ENCODE measurements around the gene PACRGL.

PACRGL gene

GRCh38 chr4:20672262-20672661, 28.0 kb upstream of the PACRGL start:
- ChIA-PET CTCF (interaction anchor here (0.6 kb wide), 2 partner anchors 359 to 1455 kb away, joined by 3 to 7 read pairs; no protein-coding TSS in a partner anchor), POLR2A (no interaction called here)
- TF ChIP-seq ARNT (IDR thresholded peaks at IDR 0.05) (no peak), ZNF384 (IDR thresholded peaks at IDR 0.05) (no peak), BHLHE40 (IDR thresholded peaks at IDR 0.05; ENCODE audit: borderline replicate concordance) (no peak), HDGF (IDR thresholded peaks at IDR 0.05; ENCODE audit: borderline replicate concordance) (no peak), NFRKB (IDR thresholded peaks at IDR 0.05) (no peak), CTBP1 (IDR thresholded peaks at IDR 0.05; ENCODE audit: borderline replicate concordance) (no peak), L3MBTL2 (conservative IDR thresholded peaks at IDR 0.05) (no peak)
- DNase-seq (ENCODE audit: extremely low spot score) = no peak

- ChIA-PET CTCF (no interaction called here), POLR2A (no interaction called here)
- DNase-seq (ENCODE audit: extremely low spot score) = no peak
- TF ChIP-seq BHLHE40 (IDR thresholded peaks at IDR 0.05; ENCODE audit: borderline replicate concordance) (no peak), NFRKB (IDR thresholded peaks at IDR 0.05) (no peak), SP1 (IDR thresholded peaks at IDR 0.05) (no peak), PKNOX1 (IDR thresholded peaks at IDR 0.05) (no peak), HDGF (IDR thresholded peaks at IDR 0.05; ENCODE audit: borderline replicate concordance) (no peak), FOXK2 (IDR thresholded peaks at IDR 0.05) (no peak), SUZ12 (IDR thresholded peaks at IDR 0.05) (no peak), L3MBTL2 (conservative IDR thresholded peaks at IDR 0.05) (no peak), ZNF384 (IDR thresholded peaks at IDR 0.05) (no peak), ARNT (IDR thresholded peaks at IDR 0.05) (no peak)
These were observed 24.5 kb upstream of the PACRGL start for GRCh38 chr4:20675786-20676185.

GRCh38 chr4:20676501-20677197, 23.6 kb upstream of the PACRGL start:
- ChIA-PET CTCF (no interaction called here), POLR2A (no interaction called here)
- no peak for DNase-seq (ENCODE audit: extremely low spot score)
- TF ChIP-seq BHLHE40 (IDR thresholded peaks at IDR 0.05; ENCODE audit: borderline replicate concordance) (no peak), PKNOX1 (IDR thresholded peaks at IDR 0.05) (peak; percentile 55), SUZ12 (IDR thresholded peaks at IDR 0.05) (no peak), HDGF (IDR thresholded peaks at IDR 0.05; ENCODE audit: borderline replicate concordance) (no peak), CTBP1 (IDR thresholded peaks at IDR 0.05; ENCODE audit: borderline replicate concordance) (no peak)

GRCh38 chr4:20678400-20678799, 21.9 kb upstream of the PACRGL start:
- TF ChIP-seq ARNT (IDR thresholded peaks at IDR 0.05) (no peak), NFRKB (IDR thresholded peaks at IDR 0.05) (no peak), TARDBP (IDR thresholded peaks at IDR 0.05) (no peak), CTBP1 (IDR thresholded peaks at IDR 0.05; ENCODE audit: borderline replicate concordance) (no peak), FOXK2 (IDR thresholded peaks at IDR 0.05) (no peak), BHLHE40 (IDR thresholded peaks at IDR 0.05; ENCODE audit: borderline replicate concordance) (no peak)
- ChIA-PET POLR2A (interaction anchor here (1.0 kb wide), 1 partner anchor 22 kb away, joined by 3 read pairs; the partner anchor contains the start of gene PACRGL), CTCF (no interaction called here)
- no peak for DNase-seq (ENCODE audit: extremely low spot score)

DNA sequence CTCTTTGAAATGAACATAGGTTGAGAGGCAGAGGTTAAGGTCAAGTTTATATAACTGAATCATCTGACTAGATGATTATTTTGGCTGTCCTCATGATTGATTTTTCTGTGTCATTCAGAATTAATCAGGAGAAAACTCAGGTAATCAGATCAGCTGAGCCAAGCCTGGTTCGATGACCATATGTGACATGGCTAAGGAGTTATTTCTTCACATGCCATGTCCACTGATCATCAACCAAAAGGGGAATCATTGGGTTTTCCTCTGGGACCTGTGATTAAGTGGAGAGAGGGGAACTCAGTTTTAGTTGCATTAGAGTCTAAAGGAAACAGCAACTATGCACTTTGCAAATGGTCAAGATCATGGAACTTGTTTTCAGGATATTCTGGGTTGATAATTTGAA, 20.3 kb upstream of the PACRGL start:
- ChIA-PET POLR2A (no interaction called here), CTCF (no interaction called here)
- no peak for TF ChIP-seq FOXA1 (IDR thresholded peaks at IDR 0.05)
- no peak for TF ChIP-seq ZNF384 (IDR thresholded peaks at IDR 0.05)
- TF ChIP-seq TARDBP (IDR thresholded peaks at IDR 0.05) = no peak
- TF ChIP-seq LEF1 (IDR thresholded peaks at IDR 0.05; ENCODE audit: borderline replicate concordance) = no peak
- no peak for DNase-seq (ENCODE audit: extremely low spot score)

GRCh38 chr4:20680736-20681135, 19.5 kb upstream of the PACRGL start:
- POLR2A ChIA-PET = no interaction called here
- CTCF ChIA-PET = no interaction called here
- no peak for TF ChIP-seq CTBP1 (IDR thresholded peaks at IDR 0.05; ENCODE audit: borderline replicate concordance)
- TF ChIP-seq FOXM1 (IDR thresholded peaks at IDR 0.05; ENCODE audit: borderline replicate concordance) = no peak
- no peak for TF ChIP-seq ZNF384 (IDR thresholded peaks at IDR 0.05)
- TF ChIP-seq ARNT (IDR thresholded peaks at IDR 0.05) = no peak
- TF ChIP-seq PKNOX1 (IDR thresholded peaks at IDR 0.05) = no peak
- TF ChIP-seq L3MBTL2 (conservative IDR thresholded peaks at IDR 0.05) = no peak
- no peak for TF ChIP-seq BHLHE40 (IDR thresholded peaks at IDR 0.05; ENCODE audit: borderline replicate concordance)
- no peak for TF ChIP-seq FOXK2 (IDR thresholded peaks at IDR 0.05)
- TF ChIP-seq HDGF (IDR thresholded peaks at IDR 0.05; ENCODE audit: borderline replicate concordance) = no peak
- no peak for DNase-seq (ENCODE audit: extremely low spot score)

- POLR2A ChIA-PET = no interaction called here
- no peak for DNase-seq (ENCODE audit: extremely low spot score)
- CTCF ChIA-PET = no interaction called here
- TF ChIP-seq NFRKB (IDR thresholded peaks at IDR 0.05) = no peak
- no peak for TF ChIP-seq SUZ12 (IDR thresholded peaks at IDR 0.05)
- TF ChIP-seq FOXM1 (IDR thresholded peaks at IDR 0.05; ENCODE audit: borderline replicate concordance) = no peak
- no peak for TF ChIP-seq ZNF384 (IDR thresholded peaks at IDR 0.05)
- no peak for TF ChIP-seq BHLHE40 (IDR thresholded peaks at IDR 0.05; ENCODE audit: borderline replicate concordance)
- TF ChIP-seq TARDBP (IDR thresholded peaks at IDR 0.05) = no peak
- no peak for TF ChIP-seq HDGF (IDR thresholded peaks at IDR 0.05; ENCODE audit: borderline replicate concordance)
These were observed 19.0 kb upstream of the PACRGL start for GRCh38 chr4:20681271-20681670.

Measured in HEK293T (cell line).